GM18526 (cell line): Measurements from ENCODE around the gene KIF20B.

Experiments
- POLR2A ChIP-seq: IDR thresholded peaks from 3 replicates; pipeline ENCODE4 v1.6.1; 2011; ENCODE audit not compliant: insufficient read length; ENCODE audit errors: extremely low read depth

KIF20B gene

DNA sequence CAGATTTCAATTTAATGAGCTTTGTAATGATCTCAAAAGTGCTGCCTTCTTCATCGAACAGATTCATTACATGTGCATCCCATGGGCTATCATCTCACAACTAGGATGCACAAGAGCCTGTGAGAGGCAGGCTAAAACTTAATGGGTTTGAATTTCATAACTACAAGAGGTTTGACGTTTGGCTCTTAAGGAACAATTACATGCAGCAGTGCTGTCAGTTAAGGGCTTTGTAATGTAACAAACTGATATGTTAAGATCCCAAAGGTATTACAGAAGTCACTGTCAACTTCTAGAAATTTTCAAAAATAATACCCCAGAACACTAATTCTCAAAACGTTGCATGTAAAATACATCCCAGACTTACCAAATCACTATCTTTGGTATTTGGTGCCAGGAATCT, 33.2 kb downstream of the KIF20B start:
- no peak for TF ChIP-seq POLR2A

DNA sequence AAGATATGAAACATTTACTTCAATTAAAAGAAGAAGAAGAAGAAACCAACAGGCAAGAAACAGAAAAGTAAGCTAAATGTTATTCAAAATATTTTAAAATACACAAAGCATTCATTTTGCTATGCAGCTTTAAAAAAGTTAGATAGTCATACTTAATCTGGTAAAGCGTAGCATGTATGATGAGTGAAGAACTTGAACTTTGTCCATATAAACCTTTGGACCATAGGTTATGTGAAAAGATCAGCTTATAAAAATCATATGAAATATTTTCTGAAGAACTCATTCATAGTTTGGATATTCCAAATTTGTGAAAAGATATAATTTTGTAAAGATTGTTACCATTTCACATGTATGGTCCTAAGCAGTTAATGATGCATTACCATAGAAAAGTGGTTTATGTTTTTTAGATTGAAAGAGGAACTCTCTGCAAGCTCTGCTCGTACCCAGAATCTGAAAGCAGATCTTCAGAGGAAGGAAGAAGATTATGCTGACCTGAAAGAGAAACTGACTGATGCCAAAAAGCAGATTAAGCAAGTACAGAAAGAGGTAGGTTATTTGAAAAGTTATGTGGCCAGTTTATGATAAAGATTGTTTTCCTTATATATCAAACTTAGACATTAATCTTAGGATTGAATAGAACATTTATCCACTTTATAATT, 37.3 kb downstream of the KIF20B start:
- TF ChIP-seq POLR2A = no peak

DNA sequence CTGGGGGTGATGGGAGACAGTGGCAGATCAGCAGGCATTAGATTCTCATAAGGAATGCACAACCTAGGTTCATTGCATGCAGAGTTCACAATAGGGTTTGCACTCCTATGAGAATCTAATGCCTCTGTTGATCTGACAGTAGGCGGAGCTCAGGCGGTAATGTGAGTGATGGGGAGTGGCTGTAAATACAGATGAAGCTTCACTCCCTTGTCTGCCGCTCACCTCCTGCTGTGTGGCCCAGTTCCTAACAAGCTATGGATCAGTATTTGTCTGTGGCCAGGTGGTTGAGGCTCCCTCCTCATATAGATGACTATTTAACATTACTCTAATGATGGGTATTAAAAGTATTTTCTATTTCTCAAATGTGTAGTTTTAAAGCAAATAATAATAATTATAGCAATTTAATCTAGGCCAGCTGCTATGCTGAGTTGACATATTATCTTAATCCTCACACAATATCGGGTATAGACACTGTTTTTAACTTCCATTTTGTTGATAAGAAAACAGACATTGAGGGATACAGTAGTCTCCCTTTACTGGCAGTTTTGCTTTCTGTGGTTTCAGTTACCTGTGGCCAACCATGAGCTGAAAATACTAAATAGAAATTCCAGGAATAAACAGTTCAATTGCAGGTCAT, 39.9 kb downstream of the KIF20B start:
- no peak for TF ChIP-seq POLR2A

DNA sequence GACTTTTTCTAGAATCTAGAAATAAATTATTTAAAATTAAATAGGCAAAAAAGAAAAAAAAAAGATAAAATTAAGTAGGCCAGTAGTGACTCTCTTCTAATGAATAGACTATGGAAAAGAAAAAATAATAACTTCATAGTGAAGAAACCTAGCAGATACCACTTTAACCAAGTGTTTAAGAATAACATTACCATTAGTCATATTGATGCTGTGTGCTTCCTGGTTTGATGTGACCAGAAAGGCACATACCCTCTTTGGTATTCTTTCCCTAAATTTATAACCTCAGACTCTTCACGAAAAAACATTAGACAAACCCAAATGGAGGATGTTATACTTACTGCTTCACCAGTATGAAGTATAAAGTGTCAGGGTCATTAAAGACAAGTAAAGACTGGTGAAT, 42.6 kb downstream of the KIF20B start:
- TF ChIP-seq POLR2A = no peak

DNA sequence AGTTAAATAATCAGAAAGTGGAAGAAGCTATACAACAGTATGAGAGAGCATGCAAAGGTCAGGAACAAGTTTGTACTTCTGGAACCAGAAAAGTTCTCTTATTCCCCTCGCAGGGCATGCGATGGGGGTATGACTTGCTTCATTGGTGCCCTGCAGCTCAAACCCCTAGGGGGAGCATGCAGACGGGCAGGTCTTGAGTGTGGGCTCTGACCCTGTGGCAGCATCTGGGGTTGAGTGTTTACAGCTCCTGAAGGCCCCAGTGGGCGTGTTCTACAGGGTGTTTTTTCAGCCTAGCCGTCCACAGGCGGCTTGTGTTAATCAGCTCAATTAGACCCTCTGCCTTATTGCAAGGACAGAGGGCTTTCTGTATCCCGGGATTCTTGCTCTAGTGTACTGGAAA, 44.5 kb downstream of the KIF20B start:
- no peak for TF ChIP-seq POLR2A

DNA sequence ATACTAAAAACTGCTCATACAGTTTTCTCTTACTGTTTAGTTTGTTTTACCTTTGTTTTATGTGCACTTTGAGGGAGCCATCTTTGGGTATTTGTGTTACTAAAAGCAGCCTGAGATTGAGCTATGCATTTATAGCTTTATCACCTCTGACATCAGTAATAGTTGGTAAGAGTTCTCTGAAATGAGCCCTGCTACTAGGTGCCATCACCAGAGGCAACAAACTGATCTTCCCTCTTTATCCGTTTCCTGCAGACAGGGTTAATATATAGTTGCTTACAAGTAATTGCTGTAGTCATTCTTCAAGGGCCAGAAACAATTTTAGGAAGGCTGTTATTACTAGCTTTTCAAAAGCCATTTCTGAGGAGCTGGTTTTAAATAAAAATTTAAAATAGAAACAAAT, 49.1 kb downstream of the KIF20B start:
- TF ChIP-seq POLR2A = no peak

DNA sequence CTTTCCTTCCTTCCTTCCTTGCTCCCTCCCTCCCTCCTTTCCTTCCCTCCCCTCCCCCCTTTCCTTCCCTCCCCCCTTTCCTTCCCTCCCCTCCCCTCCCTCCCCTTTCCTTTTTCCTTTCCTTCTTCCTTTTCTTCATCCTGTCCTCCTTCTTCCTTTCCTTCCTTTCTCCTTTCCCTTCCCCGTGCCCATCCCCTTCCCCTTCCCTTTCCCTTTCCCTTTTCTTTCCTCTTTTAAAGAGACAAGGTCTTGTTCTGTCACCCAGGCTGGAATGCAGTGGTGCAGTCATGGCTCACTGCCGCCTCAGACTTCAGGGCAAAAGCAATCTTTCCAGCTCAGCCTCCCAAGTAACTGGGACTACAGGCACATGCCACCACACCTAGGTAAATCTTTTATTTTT, 54.0 kb downstream of the KIF20B start:
- no peak for TF ChIP-seq POLR2A

DNA sequence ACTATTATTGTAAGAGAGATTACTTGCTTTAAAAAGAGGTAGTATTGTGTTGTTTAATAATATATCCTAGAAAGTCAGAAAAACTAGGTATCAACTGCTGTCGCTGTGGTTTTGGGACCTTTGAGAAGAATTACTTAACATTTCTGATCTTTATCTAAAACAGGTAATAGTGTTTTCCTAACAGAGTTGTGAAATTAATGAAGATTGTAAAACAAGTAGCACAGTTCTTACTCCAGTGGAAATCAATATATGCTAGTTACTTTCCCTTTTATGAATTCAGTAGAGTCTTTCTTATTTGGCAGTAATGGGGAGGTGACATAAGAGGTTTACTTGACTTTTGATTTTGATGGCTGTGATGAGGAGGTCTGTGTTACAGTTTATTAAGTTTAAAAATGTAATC, 58.1 kb downstream of the KIF20B start:
- TF ChIP-seq POLR2A = no peak

DNA sequence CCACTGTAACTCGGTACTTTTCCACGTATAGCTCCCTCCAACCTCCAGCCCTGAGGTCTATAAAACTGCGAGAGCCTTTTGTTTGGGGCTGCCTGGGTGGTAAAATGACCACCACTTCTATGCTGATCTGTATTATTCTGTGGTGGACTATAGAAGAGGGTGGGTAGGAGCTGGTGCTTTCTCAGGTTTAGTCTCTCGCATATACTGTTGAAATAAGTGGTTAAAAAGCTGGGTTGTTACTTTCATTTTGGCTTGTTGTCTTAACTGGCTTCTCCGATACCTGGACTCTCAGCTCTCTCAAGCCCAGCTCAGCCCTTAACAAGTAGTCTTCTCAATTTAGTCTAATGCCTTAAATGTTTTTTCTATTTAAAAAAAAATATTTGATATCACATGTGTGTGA, 70.3 kb downstream of the KIF20B start:
- no peak for TF ChIP-seq POLR2A

DNA sequence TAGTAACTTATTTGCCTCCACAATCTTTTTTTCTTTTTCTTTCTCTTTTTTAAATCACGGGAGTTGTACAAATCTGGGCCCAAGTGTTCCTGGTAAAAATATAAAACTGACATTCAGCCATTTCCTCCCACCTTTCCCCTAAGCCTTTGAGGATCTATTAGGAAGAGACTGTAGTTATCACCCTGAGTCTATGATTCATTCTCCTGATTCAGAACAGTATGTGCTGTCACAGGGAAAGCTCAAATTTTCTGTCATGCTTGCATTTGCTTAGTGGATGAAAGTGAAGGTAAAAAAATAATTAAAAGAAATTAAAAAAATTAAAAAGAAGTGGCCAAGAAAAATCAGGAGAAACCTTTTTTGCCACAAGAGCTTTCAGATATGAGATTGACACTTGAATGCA, 71.7 kb downstream of the KIF20B start:
- TF ChIP-seq POLR2A = no peak

DNA sequence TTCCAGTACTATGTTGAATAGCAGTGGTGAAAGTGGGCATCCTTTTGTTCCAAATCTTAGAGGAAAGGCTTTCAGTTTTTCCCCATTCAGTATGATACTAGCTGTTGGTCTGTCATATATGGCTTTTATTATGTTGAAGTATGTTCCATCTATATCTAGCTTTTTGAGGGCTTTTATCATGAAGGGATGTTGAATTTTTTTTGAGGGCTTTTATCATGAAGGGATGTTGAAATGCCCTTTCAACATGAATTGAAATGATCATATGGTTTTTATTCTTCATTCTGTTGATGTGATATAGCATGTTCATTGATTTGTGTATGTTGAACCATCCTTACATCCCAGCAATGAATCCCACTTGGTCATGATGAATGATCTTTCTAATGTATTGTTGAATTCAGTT, 75.3 kb downstream of the KIF20B start:
- TF ChIP-seq POLR2A = no peak

DNA sequence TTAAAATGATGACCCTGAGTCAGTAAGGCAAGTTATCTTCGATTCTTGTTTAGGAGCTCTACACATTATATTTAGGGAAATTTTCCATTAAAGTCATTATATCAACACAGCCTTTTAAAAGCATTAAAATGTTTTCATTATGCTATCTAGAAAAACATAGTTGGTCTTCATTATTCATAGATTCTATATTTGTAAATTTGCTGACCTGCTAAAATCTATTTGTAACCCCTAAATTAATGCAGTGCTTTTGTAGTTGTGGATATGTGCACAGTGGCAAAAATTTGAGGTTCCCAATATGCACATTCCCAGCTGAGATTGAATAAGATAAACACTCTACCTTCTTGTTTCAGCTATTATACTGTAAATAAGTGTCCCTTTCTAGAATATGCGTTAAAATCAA, 81.1 kb downstream of the KIF20B start:
- no peak for TF ChIP-seq POLR2A

DNA sequence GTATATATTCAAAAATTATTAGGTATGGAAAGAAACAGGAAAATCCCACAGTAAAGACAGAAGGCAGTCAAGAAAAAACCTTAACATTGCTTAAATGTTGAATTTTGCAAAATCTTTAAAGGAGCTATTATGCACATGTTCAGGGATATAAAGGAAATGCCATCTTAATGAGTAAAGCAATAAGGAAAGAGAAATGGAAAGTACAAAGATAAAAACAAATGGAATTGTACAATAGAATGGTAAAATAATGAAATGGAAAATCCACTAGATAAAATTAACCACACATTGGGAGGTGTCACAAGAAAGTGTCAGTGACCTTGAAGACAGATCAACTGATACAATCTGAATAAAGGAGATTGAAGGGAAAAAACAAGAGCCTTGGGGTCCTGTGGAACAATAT, 82.0 kb downstream of the KIF20B start:
- no peak for TF ChIP-seq POLR2A

DNA sequence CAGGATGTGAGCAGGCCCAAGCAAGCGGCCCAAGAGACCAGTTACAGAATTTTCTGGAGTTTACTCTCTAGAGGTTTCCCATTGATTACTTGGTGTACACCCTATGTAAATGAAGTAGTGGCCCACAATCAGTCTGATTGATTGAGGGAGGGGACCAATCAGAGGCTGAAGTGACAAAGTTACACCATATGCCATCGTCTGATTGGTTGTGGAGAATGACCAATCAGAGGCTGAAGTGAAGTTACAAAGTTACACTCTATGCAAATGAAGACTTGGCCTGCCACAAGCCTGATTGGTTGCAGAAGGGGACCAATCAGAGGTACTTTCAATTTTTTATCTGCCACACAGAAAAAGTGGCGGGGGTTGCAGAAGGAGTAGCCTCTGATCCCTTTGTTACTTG, 83.7 kb downstream of the KIF20B start:
- no peak for TF ChIP-seq POLR2A

DNA sequence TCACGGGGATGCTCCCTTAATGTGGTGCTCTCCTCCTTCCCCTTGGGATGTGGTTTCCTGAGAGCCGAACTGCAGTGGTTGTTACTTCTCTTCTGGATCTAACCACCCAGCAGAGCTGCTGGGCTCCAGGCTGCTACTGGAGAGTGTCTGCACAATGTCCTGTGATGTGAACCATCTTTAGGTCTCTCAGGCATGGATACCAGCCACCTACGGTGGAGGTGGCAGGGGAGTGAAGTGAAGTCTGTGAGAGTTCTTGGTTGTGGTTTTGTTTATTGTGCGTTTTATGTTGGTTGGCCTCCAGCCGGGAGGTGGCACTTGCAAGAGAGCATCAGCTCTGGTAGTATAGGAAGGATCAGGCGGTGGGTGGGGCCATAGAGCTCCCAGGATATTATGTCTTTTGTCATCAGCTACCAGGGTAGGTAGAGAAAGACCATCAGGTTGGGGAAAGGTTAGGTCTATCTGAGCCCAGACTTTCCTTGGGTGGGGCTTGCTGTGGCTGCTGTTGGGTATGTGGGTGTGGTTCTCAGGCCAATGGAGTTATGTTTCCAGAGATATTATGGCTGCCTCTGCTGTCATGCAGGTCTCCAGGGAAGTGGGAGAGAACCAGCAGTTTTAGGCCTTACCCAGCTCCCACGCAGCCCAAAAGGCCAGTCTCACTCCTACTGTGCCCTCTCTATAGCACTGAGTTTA, 87.9 kb downstream of the KIF20B start:
- no peak for TF ChIP-seq POLR2A

DNA sequence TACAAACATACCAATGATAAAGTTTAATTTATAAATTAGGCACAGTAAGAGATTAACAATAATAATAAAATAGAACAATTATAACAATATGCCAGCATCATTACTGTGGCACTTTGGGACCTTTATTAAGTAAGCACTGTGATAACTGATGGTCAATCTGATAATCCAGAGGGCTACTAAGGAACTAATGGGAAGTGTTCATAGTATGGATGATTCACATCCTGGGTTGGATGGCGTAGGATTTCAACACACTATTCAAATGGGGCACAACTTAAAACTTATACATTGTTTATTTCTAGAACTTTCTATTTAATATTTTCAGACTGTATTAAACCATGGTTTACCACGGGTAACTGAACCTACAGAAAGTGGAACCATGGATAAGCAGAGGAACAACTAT, 90.8 kb downstream of the KIF20B start:
- no peak for TF ChIP-seq POLR2A
